A673 (cell line): ENCODE data around the gene SOX6. TPM values are rescaled to one million over a fixed set of nuclear protein-coding genes. Genes with fewer than 3 reads are reported as not detected.

Source experiments
- BruUV-seq: library from RNA; stranded (reverse); fragments of 400-500 nt; replicated peaks from 2 replicates; lab custom pipeline; 2021; lab: Mats Ljungman, UMichigan
- CTCF ChIA-PET: fragments of 300-600 bp; sonication (Branson Sonifier 250); formaldehyde crosslinking; loops from one replicate; lab custom pipeline; 2022; ENCODE audit warnings: antibody characterized with exemption; lab: Charles Lee
- POLR2A ChIA-PET: fragments of 300-600 bp; sonication (Branson Sonifier 250); formaldehyde crosslinking; loops from one replicate; lab custom pipeline; 2022; ENCODE audit warnings: antibody characterized with exemption; ENCODE audit not compliant: low non-redundant PET; lab: Charles Lee
- DNase-seq: peaks from one replicate; pipeline ENCODE4 v3.0.0-alpha.2; 2015; ENCODE audit warnings: low spot score
- H3K27ac ChIP-seq: fragments of 200-600 bp; sonication (generic); 2 replicates; pipeline ENCODE4 v1.5.1; 2016; ENCODE audit warnings: mixed run types, low read depth, mild to moderate bottlenecking, mixed read lengths, antibody characterized with exemption, low read length; ENCODE audit not compliant: poor library complexity, severe bottlenecking
- H3K27me3 ChIP-seq: fragments of 200-600 bp; sonication (generic); replicated peaks from 2 replicates; pipeline ENCODE4 v1.6.1; 2017; ENCODE audit warnings: mixed run types, low read depth, mild to moderate bottlenecking, mixed read lengths, antibody characterized with exemption, low read length; ENCODE audit not compliant: insufficient read depth, poor library complexity
- H3K36me3 ChIP-seq: fragments of 200-600 bp; sonication (generic); 2 replicates; pipeline ENCODE4 v1.6.1; 2016; ENCODE audit warnings: mixed run types, mild to moderate bottlenecking, mixed read lengths, antibody characterized with exemption, low read length; ENCODE audit not compliant: insufficient read depth, poor library complexity, severe bottlenecking
- H3K4me1 ChIP-seq: fragments of 200-600 bp; sonication (generic); 2 replicates; pipeline ENCODE4 v1.6.1; 2017; ENCODE audit warnings: mixed run types, mild to moderate bottlenecking, mixed read lengths, antibody characterized with exemption, low read length; ENCODE audit not compliant: insufficient read depth, poor library complexity, severe bottlenecking
- H3K4me3 ChIP-seq: fragments of 200-600 bp; sonication (generic); 2 replicates; pipeline ENCODE4 v1.5.1; 2016; ENCODE audit warnings: low read depth, mixed run types, mild to moderate bottlenecking, mixed read lengths, low read length; ENCODE audit not compliant: poor library complexity, severe bottlenecking
- H3K9me3 ChIP-seq: fragments of 200-600 bp; sonication (generic); 2 replicates; pipeline ENCODE4 v1.6.1; 2016; ENCODE audit warnings: mixed run types, low read depth, mild to moderate bottlenecking, mixed read lengths, antibody characterized with exemption, low read length; ENCODE audit not compliant: poor library complexity, severe bottlenecking
- CTCF ChIP-seq: fragments of 300-800, 200-600 bp; sonication (generic); conservative IDR thresholded peaks from 2 replicates; pipeline ENCODE4 v1.5.1; 2017; ENCODE audit warnings: low read depth, mild to moderate bottlenecking, antibody characterized with exemption, low read length, moderate library complexity, mixed read lengths
- EZH2 ChIP-seq: fragments of 200-600 bp; sonication (generic); IDR thresholded peaks from 2 replicates; pipeline ENCODE4 v1.6.1; 2017; ENCODE audit warnings: borderline replicate concordance, low read depth, mild to moderate bottlenecking, mixed read lengths, antibody characterized with exemption, low read length; ENCODE audit not compliant: poor library complexity, severe bottlenecking
- intact Hi-C: fragments of 100-400 bp; cut with micrococcal nuclease; formaldehyde crosslinking; loops from one replicate; pipeline ENCODE4 v1.10.0; 2022; ENCODE audit not compliant: unreplicated experiment
- total RNA-seq: library from RNA; stranded (reverse); gene quantifications from 2 replicates; pipeline ENCODE4 v1.2.3, GENCODE V29; 2021

SOX6 gene
- total RNA-seq, 1 experiment from 2014 or later, result 27.5 TPM

GRCh38 chr11:16326679-16327297 lies 29.6 kb downstream of the SOX6 start:
- CTCF ChIA-PET, result no interaction called here

DNA sequence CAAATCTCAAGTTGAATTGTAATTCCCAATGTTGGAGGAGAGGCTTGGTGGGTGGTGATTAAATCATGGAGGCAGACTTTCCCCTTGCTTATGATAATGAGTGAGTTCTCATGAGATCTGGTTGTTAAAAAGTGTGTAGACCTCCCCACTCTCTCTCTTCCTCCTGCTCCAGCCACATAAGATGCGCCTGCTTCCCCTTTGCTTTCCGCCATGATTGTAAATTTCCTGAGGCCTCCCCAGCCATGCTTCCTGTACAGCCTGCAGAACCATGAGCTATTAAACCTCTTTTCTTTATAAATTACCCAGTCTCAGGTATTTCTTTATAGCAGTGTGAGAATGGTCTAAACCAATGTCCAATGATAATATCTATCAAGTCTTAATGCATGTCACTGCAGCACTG lies 34.2 kb downstream of the SOX6 start:
- DNase-seq, result no peak
- ChIA-PET POLR2A (no interaction called here), CTCF (no interaction called here)
- intact Hi-C loops, result no loop called here
- Histone ChIP-seq H3K4me1 (no peaks in the 10 kb centered on the region), H3K4me3 (no peak overlapping the region), H3K27ac (no peak overlapping the region), H3K9me3 (no peaks in the 10 kb centered on the region), H3K36me3 (no peaks in the 10 kb centered on the region), H3K27me3 (no peaks in the 10 kb centered on the region)
- TF ChIP-seq EZH2 (no peak), CTCF (no peak)
- no TSS peak for BruUV-seq

More at GRCh38 chr11:16326679-16327297, 29.6 kb downstream of the SOX6 start:
- no peak overlapping the region for H3K4me3 ChIP-seq
- intact Hi-C loops, result no loop called here
- no peaks in the 10 kb centered on the region for H3K9me3 ChIP-seq
- peak; percentile 12 for DNase-seq
- no peaks in the 10 kb centered on the region for H3K27me3 ChIP-seq
- TF ChIP-seq CTCF (no peak), EZH2 (no peak)
- no TSS peak for BruUV-seq
- no peak overlapping the region for H3K27ac ChIP-seq
- no peaks in the 10 kb centered on the region for H3K4me1 ChIP-seq
- H3K36me3 ChIP-seq, result no peaks in the 10 kb centered on the region
- POLR2A ChIA-PET, result no interaction called here

GRCh38 chr11:16321148-16321547 lies 35.2 kb downstream of the SOX6 start:
- Histone ChIP-seq H3K36me3 (no peaks in the 10 kb centered on the region), H3K27me3 (no peaks in the 10 kb centered on the region), H3K4me1 (no peaks in the 10 kb centered on the region), H3K9me3 (no peaks in the 10 kb centered on the region), H3K27ac (no peak overlapping the region), H3K4me3 (no peak overlapping the region)
- ChIA-PET POLR2A (no interaction called here), CTCF (no interaction called here)
- BruUV-seq, result no TSS peak
- no peak for DNase-seq
- intact Hi-C loops, result no loop called here
- TF ChIP-seq EZH2 (no peak), CTCF (no peak)
